IMR-90 (cell line): ENCODE data around the gene SERPINE2.

ENCODE experiments used
- CTCF ChIP-seq: conservative IDR thresholded peaks from 2 replicates; pipeline ENCODE4 v1.5.1; 2012; ENCODE audit warnings: mild to moderate bottlenecking, low read depth, low read length, improper control_type of control experiment
- FOS ChIP-seq: fragments of 150-350 bp; IDR thresholded peaks from 2 replicates; pipeline ENCODE4 v1.6.1; 2016; ENCODE audit warnings: low read depth, low read length

DNA sequence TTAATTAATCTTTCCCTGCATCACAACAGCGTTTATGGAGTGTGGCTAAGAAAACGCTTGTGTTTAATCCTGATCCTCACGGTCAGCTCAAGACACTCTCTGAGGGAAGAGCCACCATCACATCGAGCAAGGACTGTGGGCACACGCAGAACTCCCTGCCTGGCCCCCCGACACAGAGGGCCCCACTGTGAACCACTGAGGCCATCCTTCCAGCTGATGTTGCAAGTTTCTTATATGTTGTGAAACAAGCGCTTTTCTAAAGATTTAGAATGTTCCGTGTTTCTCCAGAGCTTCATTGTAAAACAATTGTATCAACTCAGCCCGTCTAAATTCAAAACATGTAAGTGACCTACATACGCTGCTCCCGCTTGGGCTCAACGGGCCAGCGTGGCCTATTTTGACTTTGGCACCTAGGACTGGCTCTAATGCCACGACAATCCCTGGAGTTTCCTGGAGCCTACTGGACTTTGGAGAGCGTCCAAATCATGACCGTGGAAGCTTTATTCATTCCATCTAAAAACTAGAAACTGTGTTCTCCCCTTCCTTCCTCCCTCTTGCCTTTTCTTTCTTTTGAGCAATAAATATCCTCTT lies 34.9 kb downstream of the SERPINE2 start:
- TF ChIP-seq FOS = no peak
- no peak for TF ChIP-seq CTCF
